ENCODE data around the gene RSPO3.

DNA sequence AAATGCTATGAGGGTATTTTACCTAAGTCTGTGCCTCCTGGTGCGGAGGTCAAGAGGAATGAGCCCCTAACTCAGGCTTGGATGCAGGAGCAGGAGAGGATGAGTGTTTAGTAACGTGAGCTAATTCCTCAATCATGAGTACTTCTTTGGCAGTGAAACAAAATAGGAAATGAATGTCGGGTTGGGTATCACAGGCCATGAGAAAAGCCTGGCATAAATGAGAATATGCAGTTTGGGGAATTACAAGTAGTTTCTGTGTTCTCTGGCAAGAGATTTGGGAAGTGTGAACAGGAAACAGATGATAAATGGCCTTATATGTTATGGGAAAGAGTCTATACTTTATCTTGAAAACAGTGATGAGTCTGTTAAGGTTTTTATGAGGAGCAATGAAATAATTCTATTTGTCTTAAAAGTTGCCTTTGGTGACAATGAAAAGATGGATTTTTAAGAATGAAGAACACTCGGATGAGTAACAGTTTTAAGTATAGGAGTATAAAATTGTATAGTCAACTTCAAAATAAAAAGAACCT, 89.2 kb downstream of the RSPO3 start:
- TF ChIP-seq POLR2AphosphoS5 (IDR thresholded peaks at IDR 0.05; ENCODE audit: borderline replicate concordance, low read depth, low read length): no peak
- TF ChIP-seq EZH2 (IDR thresholded peaks at IDR 0.05): no peak

All from SK-N-MC (cell line).